DMS114 treated with DMSO at 0.1 percent for 48 hours (cell line): ENCODE data around the gene SAC3D1.
"Not testable (repeated sequence)": the region's sequence is repeated elsewhere in the genome, so short reads cannot be mapped to it uniquely, and the experiment has no call there.

Experiments used
- DNase-seq: peaks from one replicate; lab custom pipeline; 2025; ENCODE audit not compliant: unreplicated experiment; lab: John Stamatoyannopoulos, UW

Gene SAC3D1

GRCh38 chr11:65023502-65023901 is 17.5 kb upstream of the SAC3D1 start:
- DNase-seq, result not testable (repeated sequence)

DNA sequence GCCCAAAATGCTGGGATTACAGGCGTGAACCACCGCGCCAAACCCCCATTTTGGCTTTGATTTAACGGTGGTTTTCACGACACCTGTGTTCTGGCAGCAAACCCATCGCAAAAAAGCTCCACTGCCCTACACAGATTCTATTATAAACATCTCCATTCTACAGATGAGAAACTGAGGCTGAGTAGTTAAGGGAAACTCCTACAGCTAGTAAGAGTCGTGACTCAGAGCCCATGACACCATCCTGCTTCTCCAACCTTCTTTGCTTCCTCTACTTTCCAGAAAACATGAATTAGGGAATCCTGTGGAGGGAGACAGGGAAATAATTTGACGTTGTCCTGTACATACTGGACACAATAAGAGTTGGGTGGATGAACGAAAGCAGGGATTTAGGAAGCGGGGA is 14.2 kb upstream of the SAC3D1 start:
- DNase-seq, result no peak

DNA sequence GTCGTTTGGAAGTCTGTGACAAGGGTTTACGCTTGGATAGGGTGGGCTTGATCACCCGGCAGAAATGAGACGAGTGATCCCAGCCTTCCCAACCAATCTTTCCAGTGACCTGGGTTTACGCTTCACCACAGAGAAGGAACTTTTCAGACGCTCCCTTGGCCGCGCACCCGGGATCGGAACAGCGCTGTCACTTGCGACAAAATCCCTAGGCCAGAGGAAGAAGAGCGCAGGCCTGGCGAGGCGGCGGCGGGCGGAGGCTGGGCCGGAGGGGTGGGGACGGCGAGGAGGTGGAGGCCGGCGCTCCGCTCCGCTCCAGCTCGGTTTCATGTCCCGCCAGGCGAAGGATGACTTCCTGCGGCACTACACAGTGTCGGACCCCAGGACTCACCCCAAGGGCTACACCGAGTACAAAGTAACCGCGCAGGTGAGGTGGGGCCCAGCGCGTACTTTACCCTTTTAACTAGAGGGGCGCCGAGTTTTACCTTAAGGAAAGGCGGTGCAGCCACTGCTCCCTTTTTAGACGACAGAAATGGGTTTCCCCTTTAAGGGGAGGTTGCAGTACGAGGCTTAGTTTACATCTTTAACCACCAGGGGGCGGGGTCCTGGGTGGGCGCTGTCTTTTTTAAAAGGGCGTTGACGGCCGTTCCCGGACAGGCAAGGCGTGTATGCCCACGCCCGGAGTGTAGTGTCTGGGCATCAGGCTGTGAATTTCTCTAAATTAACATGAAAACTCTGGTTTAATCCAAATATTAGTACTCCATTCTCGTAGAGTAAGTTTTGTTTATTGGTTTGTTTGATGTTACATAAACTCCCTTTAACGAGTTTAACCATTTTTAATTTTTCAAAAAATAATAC is 13.6 kb upstream of the SAC3D1 start, which contains the start of gene SNX15:
Gene SNX15 (plus strand): TSS at position 227 of the 855 bp plus-strand sequence. CDS start 99 bp downstream, at position 326.
- peak; percentile 97 for DNase-seq

DNA sequence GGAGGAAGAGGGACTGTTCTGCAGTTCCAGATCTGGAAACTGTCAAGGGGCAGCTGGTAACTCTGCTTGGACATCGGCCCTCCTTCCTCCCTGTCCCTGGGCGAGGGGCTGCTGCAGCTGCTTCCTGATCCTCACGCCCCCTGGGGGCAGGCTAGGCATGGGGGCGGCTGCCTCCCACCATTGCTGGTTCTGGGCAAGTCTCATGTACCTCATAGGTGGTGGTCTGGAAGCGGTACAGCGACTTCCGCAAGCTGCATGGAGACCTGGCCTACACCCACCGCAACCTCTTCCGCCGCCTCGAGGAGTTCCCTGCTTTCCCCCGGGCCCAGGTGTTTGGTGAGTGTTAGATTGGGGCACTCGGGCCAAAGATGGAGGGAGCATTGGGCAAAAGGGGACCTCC is 8.8 kb upstream of the SAC3D1 start:
- no peak for DNase-seq

- no peak for DNase-seq
Observed at GRCh38 chr11:65034423-65034822, 6.6 kb upstream of the SAC3D1 start.

DNA sequence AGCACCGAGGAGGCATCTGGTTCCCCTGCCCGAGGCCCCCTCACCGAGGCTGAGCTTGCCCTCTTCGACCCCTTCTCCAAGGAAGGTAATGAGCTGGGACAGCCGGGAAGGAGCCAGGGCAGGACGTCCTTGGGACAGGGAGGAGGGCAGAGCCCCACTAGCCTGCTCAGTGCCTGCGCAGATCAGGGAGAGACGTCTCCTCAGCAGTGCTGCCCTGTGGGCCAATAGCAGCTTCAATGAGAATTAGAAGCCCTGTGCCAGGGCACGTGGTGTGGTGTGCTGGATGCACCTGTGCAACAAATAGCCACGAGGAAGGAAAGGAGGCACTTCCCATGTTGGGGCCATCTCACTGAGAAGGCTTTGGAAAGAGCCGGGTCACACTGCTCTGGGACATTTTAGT is 5.4 kb upstream of the SAC3D1 start:
- DNase-seq, result no peak

DNA sequence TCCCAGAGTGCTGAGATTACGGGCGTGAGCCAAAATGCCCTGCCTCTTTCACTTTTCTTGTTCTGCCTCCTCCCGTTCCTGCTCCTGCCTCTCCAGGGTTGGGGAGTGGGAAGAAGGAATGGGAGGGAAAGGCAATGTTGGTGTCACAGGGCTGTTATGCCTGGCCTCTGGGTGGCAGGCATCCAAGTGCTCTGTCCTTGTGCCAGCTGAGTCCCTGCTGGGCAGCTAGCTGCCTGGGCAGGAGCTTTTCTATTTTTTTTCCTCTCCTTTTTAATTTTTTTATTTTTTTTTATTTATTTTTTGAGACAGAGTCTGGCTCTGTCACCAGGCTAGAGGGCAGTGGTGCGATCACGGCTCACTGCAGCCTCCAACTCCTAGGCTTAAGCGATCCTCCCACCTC is 4.1 kb upstream of the SAC3D1 start:
- DNase-seq, result no peak

DNA sequence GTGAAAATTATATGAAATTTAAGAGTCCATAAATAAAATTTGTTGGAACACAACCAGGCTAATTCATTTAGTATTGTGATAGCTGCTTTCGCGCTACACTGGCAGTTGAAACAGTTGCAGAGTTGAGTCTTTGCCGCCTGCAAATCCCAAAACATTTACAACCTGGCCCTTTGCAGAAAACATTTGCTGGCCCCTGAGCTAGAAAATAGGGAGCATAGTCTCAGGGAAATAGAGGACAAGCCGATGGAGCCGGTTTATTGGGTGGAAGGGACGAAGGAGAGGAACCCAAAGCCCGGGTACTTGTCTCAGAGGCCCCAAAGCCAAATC is 527 bp upstream of the SAC3D1 start:
- no peak for DNase-seq

DNA sequence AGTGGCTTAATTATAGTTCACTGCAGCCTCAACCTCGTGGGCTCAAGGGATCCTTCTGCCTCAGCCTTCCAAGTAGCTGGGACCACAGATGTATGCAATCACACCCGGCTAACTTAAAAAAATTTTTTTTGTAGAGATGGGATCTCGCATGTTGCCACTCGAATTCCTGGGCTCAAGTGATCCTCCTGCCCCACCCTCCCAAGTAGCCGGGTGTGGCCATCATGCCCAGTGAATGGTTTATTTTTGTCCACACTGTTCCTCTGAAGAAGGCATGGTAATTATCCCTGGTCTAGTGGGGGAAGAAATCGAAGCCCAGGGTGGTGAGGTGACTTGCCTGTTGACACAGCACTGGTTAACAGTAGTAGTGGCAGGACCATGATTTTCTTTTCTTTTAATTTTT is 1.9 kb downstream of the SAC3D1 start:
- no peak for DNase-seq

DNA sequence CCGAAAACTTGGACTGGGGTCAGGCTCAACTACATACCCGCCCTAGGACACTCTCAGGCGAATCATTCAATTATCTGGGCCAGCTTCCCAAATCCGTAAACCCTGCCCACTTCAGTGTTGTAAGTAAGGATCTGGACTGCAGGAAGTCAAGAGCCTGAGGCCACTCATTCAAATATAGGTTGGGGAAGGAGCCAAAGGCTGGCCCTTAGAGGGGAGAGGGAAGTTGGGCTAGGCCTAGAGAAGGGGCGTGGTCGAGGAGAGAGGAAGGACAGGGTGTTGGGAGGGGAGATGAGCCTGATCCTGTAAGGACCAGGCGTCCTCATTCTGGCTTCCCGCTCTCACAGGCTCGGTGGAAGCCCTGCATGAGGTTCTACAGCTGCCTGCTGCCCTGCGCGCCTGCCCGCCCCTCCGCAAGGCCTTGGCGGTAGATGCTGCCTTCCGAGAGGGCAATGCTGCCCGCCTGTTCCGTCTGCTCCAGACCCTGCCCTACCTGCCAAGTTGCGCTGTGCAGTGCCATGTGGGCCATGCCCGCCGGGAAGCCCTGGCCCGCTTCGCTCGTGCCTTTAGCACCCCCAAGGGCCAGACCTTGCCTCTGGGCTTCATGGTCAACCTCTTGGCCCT is 3.0 kb downstream of the SAC3D1 start:
- DNase-seq, result no peak

DNA sequence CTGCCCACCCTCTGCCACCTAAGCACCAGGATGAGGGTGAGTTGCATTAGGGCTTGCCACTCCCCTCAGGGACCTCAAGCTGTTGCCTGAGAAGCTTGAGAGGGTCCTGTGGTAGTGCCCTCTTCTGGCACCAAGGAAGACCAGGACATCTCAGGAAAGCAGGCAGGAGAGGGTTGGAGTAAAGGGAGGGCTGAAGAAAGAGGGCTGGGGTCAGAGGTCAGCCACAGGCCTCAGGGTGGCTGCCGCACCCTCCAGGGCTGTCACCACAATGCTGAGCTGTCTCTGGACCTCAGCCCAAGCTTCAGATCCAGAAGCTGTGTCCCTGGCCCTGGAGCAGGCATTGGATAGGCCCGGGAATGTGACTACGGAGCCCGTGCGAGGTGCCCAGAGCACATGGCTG is 4.1 kb downstream of the SAC3D1 start:
- no peak for DNase-seq

DNA sequence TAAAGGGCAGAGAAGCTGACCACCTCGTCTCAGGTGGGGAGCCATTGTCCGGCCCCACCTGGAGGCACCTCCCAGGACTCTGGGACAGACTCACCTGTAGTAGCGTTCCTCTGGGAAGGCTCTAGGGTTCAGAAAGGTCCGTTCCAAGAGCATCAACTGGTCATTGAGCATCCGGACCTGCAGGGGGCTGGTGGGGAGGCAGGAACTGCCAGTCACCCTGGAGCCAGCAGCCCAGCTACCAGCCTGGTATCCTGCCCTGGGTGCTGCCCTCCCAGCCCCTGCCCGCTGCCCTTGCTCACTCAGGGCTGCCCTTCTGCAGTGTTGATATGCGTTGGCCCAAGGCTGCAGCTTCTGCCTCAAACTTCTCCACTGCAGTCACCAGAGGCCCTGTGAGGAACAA is 4.7 kb downstream of the SAC3D1 start:
- DNase-seq, result no peak

DNA sequence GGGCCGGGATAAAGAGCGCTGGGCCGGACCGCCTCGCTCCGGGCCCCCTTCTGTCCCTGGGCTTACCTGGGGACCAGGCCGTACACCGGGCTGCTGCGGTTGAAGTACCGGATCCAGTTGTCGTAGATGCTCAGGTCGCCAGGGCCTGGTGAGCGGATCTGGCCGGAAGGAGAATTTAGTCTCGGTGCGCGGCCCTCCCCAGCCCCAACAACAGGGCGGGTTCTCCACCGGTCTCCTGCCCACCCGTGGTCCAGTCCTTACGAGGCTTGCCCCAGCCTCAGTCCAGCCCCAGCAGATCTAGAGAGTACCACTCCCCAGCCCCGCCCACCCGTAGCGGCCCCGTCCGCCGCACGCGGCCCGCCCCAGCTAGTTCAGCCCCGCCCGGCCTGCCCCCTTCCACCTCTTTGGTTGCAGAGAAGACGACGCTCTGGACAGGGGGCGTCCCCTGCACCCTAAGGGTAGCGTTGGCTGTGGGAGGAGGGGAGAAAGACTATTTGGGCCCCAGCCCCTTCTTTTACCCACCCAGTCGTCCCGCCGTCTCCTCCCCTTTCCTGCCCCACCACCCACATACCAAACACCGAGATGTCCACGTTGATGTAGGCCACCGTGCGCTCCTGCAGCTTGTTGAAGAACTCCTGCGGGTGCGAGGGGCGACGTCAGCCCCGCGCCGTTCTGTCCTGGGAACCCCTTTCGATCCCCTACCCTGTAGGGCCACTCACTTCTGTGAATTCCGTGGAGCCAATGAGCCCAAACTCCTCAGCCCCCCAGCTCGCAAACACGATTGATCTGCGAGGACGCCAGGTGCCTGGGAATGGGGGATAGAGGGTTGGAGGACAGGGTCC is 6.8 kb downstream of the SAC3D1 start:
- DNase-seq, result no peak

DNA sequence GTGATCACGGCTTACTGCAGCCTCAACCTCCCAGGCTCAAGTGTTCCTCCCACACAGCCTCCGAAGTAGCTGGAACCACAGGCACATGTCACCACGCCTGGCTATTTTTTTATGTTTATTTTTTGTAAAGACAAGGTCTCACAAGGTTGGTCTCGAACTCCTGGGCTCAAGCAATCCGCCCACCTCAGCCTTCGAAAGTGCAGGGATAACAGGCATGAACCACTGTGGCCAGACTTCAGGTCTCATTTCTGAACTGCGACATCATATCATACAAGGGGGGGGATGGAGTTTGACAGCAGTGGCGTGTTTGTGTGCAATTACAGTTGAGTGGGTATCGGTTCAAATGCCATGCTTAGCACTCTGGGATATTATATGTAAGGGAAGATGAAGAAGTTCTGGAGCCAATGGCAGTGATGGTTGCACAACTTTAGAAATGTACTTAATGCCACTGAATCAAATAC is 10.4 kb downstream of the SAC3D1 start:
- no peak for DNase-seq

GRCh38 chr11:65053827-65054508 is 13.0 kb downstream of the SAC3D1 start:
- no peak for DNase-seq

DNA sequence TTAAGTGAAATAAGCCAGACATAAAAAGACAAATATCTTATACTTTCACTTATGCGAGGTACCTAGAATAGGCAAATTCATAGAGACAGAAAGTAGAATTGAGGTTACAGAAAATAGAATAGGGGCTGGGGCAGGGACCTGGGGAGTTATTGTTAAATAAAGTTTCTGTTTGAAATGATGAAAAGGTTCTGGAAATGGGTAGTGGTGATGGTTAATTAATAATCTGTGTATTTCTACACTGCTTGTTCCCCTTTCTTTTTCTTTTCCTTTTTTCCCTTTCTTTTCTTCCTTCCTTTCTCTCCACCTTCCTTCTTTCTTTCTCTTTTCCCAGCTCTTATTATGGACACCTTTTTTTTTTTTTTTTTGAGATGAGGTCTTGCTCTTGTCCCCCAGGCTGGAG is 14.5 kb downstream of the SAC3D1 start:
- no peak for DNase-seq

GRCh38 chr11:65056999-65057398 is 16.0 kb downstream of the SAC3D1 start:
- DNase-seq, result no peak

- no peak for DNase-seq
Observed at GRCh38 chr11:65057526-65057925, 16.5 kb downstream of the SAC3D1 start.

DNA sequence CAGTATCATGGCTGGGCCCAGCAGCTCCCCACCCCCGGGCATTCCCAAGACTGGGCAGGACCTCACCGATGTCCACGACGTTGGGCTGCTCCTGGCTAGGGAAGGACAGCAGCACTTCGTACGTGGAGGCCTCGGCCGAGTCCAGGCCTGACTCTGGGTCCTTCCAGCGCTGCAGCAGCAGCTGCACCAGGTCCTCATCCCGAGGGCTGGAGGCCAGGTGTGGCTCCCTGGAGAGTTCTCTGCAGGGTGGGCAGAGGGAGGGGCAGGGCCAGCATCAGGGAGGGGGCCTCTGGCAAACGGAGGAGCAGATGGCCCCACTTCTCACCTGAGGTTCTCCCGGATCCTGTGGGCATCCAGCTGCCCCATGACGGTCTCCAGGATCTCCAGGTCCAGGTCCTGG is 17.0 kb downstream of the SAC3D1 start:
- DNase-seq, result no peak

GRCh38 chr11:65058419-65059054 is 17.5 kb downstream of the SAC3D1 start, which contains the start of gene NAALADL1:
Gene NAALADL1, minus strand, starts transcription at chr11:65058553. Its CDS starts 32 bp downstream, at chr11:65058521.
- no peak for DNase-seq

- no peak for DNase-seq
Observed at GRCh38 chr11:65059523-65059922, 18.5 kb downstream of the SAC3D1 start.
